Fibroblast of the conjunctiva (primary cell): Measurements from ENCODE around the gene GPR108.

ENCODE experiments used
- DNase-seq: peaks from one replicate; pipeline ENCODE4 v3.0.0-alpha.2; 2010; ENCODE audit warnings: low read depth

Gene GPR108

DNA sequence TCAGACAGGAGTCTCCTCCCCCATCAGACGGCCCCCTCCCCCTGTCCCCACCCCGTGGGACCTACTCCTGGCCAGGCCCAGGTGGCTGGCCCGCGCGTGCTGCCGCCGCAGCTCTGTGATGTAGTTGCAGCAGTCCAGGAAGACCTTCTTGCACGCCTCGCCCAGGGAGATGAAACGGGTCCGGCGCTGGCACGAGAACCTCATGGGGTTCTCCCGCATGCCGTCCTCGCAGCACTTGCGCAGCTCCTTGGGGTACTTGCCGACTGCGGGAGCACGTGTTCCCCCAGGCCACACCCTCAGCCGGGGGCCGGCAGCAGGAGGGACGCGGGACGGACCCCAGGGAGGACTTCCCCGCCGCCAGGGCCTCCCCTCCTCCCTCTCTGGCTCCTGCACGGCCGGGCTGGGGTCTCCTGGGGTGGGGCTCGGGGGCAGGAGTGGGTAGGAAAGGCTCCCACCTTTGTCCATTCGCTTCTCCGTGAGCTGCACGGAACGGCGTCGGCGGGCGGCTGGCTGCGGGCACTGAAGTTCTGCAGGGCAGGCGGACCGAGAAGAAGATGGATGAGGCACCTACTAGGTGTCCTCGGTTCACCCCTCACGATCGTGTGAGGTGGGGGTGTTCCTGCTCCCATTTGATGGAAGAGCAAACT, 30.2 kb downstream of the GPR108 start:
- DNase-seq = no peak

DNA sequence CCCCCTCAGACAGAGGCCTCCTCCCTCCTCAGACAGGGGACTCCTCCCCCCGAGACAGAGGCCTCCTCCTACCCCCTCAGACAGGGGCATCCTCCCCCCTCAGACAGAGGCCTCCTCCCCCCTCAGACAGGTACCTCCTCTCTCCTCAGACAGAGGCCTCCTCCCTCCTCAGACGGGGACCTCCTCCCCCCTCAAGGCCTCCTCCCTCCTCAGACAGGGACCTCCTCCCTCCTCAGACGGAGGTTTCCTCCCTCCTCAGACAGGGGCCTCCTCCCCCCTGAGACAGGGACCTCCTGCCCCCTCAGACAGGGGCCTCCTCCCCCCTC, 30.8 kb downstream of the GPR108 start:
- no peak for DNase-seq

DNA sequence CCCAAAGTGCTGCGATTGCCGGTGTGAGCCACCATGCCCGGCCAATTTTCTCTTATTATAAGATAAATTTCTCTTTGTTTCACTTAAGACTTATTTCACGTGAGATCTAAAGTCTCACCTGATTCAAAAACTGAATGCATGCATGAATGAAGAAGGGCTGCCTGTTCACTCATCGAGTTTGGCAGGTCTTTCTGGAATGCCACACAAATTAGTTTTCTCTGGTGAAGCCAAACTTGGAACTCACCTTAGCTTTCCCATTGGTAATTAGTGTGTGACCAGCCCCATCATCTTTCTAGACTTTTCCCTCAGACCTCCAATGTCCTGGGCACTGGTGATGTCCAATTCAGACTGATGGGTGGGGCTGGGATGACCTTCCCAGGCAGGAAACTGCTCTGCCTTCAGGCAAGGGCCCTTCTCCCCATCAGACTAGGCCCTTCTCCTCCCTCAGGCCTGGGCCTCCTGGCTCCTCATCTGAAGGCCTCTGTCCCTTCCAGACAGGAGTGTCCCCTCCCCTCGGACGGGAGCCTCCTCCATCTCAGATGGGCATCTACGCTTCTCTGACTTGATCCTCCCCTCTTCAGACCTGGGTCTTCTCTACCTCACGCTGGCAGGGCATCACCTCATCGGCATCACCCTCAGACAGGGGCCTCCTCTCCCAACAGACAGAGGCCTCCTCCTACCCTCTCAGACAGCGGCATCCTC, 31.3 kb downstream of the GPR108 start:
- DNase-seq = no peak

DNA sequence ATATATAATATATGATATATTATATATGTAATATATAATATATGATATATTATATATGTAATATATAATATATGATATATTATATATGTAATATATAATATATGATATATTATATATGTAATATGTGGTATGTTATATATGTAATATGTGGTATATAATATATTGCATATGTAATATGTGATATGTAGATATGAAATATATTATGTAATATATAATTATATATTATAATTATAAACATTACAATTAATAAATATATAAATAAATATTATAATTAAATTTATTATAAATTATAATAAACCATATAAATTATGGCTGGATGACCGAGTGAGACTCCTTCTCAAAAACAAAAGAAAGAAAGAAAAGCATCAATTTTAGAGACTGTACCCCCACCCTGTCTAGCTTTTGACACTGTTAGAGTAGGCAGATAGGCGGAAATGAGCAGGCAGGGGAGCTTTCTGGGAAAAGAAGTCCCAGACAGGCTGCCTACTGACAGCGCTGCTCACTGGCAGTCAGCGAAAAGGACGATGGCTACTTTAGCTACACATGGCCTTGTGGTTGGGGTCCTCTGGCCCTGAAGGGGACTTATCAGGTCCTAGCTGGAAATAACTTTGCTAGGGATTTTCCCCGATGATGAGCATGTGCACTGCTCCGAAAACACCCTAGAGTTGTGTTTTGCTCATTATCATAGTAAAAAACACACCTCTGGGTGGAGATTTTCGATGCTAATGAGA, 36.6 kb downstream of the GPR108 start:
- no peak for DNase-seq

DNA sequence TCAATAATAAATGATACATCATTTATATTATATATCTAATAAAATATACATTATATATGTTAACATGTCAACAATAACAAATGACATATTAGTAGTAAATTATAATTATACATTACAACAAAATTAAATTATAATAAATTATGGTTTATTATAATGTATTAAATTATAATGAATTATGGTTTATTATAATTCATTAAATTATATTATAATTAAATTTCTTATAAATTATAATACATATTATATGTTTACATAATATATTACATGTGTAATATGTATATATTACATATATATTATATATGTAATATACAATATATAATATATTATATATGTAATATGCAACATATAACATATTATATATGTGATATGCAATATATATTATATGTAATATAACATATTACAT, 37.4 kb downstream of the GPR108 start:
- DNase-seq = no peak

DNA sequence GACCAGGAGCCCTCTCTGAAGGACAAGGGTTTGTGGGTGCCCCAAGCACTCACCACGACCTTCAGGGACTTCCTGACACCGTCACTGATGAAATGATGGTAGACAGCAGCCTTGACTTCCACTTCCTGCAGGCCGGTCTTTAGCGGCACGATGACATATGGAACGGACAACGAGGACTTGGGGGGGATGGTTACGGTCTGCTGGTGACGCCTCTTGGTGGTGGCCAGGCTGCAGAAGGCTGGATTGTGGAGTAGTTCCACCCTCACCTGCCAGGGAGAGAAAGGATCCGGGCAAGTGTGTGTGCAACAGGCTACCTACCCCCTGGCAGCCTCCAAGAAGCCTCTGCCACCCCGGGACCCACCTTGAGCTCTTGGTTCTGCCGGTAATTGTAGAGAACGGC, 40.1 kb downstream of the GPR108 start:
- no peak for DNase-seq

DNA sequence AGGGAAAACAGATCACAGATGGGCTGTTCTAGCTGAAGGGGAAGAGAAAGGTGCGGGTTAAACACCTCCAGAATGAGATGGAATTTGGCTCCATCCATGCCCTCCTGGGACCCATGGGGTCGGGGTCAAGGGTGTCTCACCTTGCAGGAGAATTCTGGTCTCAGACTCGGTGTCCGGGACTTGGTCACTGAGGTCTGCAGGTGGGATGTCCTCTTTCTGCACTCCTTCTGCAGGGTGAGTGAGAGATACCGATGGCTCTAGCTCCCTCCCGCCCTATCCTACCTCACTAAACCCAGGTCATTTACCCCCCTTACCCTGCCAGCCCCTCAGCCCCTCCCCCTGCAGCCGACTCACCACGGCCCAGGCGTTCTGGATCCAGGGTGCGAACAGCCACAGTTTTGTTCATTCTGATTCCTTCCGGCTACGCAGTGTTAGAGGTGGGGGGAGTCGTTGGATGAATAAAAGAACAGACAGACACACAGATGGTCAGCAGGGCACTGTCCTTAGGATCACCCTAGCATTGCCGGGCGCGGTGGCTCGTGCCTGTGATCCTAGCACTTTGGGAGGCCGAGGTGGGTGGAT, 41.0 kb downstream of the GPR108 start:
- no peak for DNase-seq

DNA sequence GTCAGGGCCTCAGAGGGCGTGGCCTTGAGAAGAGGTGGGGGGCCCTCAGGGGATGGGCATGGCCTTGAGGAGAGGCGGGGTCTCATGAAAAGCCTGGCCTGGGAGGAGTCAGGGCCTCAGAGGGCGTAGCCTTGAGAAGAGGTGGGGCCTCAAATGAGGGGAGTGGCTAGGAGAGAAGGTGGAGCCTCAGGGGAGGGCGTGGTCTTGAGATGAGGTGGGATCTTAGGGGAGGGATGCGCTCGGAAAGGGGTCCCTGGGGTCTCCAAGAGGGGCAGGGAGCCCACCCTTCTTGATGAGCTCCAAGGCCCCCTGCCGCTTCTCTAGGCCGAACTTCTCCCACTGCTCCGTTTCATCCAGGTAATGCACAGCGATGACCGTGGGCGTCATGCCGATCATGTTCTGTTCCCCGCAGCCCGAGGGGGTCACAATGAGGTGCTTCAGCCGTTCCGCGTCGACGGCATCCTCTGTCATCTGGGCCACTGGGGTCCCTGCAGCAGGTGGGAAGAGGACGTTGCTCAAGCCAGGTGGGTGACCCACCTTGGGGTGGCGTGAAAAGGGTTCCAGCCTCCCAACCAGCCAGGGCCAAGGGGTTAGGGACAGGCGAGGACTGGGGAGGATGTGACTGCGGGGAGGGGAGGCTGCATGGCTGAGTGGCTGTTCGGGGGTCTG, 43.1 kb downstream of the GPR108 start:
- DNase-seq = no peak

DNA sequence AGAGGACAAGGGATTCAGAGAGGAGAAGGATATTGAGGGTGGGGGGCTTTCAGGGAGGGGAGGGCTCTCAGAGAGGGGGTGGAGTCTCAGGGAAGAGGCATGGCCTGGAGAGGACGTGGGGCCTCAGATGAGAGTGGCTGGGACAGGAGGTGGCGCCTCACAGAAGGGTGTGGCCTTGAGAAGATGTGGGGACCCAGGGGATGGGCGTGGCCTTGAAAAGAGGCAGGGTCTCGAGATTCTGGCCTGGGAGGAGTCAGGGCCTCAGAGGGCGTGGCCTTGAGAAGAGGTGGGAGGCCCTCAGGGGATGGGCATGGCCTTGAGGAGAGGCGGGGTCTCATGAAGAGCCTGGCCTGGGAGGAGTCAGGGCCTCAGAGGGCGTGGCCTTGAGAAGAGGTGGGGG, 43.7 kb downstream of the GPR108 start:
- DNase-seq = no peak

DNA sequence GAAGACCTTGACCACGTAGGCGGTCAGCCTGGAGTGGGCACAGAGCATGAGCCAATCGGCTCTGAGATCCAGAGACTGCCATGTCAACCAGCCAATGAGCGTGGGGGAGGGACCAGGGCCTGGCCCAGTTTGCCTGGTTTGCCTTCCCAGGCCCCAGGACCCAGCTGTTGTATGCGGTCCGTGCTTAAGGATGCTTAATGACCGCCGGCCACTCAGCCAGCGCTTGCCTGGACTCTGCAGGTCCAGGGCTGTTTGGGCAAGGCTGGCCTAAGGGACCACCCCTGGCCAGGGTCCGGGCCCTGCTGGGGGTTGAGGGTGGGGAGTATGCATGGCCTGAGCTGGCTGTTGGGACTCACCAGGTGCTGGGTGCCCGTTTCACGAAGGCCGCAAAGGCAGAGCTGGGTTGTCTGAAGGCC, 44.3 kb downstream of the GPR108 start:
- no peak for DNase-seq

DNA sequence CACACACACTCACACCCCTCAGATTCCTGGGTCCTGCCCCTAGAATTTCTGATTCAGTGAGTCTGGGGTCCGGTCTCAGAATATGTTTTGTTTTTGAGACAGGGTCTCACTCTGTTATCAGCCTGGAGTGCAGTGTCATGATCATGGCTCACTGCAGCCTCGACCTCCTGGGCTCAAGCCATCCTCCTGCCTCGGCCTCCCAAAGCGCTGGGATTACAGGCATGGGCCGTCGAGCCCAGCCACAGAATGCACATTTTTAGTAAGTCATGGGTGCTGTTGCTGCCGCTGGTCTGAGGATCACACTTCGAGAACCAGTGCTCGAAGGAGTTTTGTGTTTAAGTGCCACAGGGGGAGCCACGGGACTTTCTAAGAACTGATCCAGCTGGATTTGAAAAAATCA, 45.4 kb downstream of the GPR108 start:
- no peak for DNase-seq

DNA sequence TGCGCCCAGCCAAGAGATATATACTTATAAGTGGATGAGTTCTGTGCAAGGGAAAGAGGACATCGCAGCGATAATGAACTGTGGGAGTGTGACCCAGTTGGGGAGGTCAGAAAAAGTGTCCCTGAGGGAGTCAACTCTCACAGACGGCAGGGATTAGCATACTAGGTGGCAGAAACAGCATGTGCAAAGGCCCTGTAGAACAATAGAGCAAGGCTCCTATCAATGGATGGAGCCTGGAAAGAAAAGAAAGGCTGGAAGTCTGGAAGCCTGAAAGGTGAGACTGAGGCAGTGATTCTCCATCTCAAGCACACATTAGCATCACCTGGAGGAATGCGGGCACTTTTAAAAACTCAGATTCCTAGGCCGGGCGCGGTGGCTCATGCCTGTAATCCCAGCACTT, 46.0 kb downstream of the GPR108 start:
- no peak for DNase-seq

DNA sequence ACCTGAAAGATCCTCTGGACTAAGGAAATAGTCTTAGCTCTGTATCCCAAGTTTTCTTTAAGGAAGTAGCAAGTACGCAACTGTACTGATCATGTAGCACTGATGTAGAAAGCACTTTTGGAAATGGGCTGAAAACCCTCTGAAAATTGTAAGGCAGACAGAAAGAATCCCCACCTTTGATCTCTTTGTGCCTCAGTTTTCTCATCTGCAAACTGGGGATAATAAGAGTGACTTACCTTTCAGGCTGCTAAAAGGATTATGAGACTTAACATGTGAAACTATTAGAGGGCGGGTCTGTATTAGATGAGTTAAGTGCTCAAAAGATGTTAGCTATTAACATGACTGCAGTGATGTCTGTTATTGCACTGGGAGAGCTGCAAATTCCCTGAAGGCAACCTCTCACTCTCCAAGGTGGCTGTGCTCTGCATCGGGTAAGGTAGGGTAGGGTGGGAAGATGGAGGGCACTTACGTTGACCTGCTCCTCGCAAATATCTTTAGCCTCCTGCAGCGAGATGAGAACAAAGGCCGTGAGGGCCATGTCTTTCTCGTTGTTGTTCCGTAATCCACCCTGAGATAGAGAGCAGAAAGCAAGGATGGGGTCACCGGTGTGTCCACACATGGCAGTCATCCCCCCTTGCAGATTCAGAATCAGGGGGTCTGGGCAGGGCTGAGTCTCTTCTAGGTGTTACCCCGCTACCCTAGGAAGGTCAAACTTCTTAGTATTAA, 47.1 kb downstream of the GPR108 start:
- no peak for DNase-seq

DNA sequence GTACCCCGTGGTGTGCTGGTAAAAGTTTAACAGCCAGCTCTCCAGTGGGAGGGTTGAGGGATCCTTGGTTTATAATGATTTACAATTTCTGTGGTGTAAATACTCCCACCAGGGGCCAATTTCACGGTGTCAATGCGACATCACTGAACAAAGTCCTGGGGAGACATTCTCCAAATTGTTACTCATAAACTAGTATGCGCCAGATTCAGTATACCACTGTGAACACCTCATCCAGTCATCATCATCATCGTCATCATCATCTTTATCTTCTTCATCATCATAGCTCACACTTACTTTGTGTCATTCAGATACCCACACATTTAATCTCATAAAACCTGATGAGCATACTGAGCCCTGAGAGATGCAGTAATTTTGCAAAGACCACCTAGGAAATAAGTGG, 50.3 kb downstream of the GPR108 start:
- DNase-seq = no peak

DNA sequence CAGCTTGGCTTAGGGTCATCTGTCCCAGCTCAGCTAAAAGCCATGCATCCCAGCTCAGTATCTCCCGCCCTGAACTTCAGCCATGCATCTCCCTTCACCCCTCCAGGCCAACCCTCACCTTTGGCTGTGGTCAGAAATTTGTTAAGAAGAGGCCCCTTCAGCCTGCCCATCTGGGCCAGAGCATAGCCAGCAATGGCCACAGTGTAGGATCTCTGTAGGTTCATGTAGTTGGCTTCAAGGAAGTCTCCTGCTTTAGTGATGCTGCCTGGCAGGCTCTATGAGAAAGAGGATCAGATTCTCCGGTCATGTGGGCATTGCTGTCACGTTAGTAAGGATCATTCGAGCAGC, 50.8 kb downstream of the GPR108 start:
- no peak for DNase-seq

DNA sequence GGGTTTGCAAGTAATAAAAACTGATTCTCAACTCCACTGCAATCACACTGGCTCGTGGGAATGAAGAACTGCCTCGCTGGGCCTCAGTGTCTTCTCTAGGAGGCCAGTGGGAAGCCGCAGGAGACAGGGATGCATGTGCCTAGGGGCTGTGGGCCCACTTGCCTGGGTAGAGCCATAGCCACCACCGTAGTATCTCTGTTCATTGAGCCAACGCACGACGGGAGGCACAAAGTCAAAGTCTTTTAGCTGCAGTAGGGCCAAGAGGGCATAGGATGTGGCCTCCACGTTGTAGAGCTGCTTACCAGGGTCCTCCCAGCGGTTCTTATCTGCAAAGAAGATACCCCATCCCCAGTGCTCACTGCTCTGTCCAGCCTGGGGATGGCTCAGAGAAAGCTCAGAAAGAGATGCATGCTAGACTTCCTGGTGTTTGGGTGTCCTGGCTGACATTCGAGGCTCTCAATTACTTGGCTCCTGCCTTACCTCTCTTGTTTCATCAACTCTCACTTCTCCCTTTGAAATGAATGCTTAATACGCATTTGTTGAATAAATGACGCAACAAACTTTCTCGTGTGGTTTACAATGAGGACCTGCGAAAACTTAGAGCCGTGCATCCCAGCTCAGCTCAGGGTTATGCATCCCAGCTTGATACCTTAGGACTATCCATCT, 51.3 kb downstream of the GPR108 start:
- DNase-seq = no peak

DNA sequence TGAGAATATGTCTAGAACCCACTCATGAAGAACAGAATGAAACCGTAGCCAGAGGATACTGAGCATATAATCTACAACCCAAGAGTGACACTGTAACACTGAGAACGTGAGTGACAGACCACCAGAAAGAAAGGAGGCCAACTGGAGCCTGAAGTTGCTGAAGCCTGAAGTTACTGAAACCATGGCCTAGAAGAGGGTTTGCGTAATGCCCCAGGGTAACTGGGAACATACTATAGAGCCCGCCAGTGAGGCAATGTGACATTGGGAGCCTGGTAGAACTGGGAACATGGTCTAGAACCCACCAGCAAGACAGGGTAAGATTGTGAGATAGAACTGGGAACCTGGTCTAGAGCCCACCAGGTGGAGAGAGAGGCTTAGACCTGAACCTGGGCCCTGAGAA, 51.9 kb downstream of the GPR108 start:
- DNase-seq = no peak

DNA sequence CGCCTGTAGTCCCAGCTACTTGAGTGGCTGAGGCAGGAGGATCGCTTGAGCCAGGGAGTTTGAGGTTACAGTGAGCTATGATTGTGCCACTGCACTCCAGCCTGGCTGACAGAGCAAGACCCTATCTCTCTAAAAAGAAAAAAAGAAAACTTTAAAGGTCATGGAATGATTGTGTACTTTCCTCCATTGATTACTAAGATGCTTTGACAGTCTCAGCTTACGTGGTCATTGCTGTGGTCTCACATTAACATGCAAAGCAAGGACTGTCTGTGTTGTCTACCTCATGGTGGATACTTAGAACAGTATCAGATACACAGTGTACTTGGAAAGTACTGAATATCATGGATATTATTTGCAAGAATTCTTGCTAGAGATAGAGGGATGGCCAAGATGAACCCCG, 53.4 kb downstream of the GPR108 start:
- DNase-seq = no peak

DNA sequence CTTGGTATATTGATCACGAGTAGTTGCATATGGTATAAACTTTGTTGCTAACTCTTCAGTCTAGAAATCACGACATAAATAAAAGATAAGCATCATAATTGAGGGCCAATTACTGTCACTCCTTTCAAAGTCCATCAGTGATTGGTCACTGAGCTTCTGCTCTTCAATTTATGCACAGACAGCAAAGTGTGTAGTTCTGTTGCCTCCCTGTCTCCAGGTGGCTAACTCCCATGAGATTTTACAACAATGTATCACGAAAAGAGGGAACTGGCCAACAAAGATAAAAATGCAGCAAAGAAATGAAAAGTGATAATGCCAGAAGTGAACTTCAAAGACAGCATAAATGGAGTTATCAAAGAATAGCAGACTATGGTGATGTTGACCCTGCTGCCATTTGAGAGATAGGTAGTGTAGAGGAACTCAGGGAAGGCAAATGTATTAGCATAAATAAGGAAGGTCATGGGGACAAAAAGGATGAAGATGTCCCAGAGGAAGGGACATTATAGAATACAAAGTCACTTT, 54.7 kb downstream of the GPR108 start:
- DNase-seq = no peak

DNA sequence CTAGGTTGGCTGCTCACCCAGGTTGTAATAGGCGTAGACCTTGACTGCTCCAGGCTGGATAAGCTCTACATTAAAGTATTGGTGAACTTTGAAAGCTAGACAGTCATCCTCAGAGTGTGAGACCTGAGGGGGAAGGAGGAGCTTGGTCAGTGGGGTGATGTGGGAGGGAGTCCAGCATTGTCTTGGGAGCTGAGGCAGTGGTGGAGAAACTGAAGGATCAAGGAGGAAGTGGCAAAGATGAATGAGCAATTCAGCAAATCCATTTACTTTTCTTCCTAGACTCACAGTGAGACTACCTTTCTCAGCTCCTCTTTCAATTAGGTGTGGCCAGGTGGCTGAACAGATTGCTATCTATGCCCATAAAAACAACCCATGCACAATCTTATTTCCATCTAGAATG, 57.2 kb downstream of the GPR108 start:
- no peak for DNase-seq
